H1 (cell line): ENCODE data around the gene SPSB3. TPM values are rescaled to one million over a fixed set of nuclear protein-coding genes. Genes with fewer than 3 reads are reported as not detected.

Source experiments
- CTCF ChIP-seq, 3 experiments: IDR thresholded peaks; 1 replicate in 2 of 3; 2 replicates in 1 of 3; pipeline versions ENCODE4 v1.5.1 to v1.6.1; 2011; ENCODE audit warnings: low read length in 3 of 3, mild to moderate bottlenecking in 3 of 3, inconsistent platforms in 2 of 3, low read depth in 1 of 3, moderate library complexity in 1 of 3; ENCODE audit not compliant: insufficient read depth in 1 of 3; ENCODE audit errors: control extremely low read depth in 1 of 3
- RAD21 ChIP-seq, 2 experiments: IDR thresholded peaks in 1 of 2; conservative IDR thresholded peaks in 1 of 2; 2 replicates each; pipeline ENCODE4 v1.6.1; 2011; ENCODE audit warnings: low read depth in 2 of 2, low read length in 2 of 2, improper control_type of control experiment in 1 of 2, inconsistent platforms in 1 of 2, mild to moderate bottlenecking in 1 of 2, moderate library complexity in 1 of 2
- polyA plus RNA-seq, 7 experiments: library from polyadenylated mRNA; depleted of rRNA in 3 of 7; stranded (reverse) in 5 of 7; unstranded in 2 of 7; fragments of >200 nt in 5 of 7; fragments of 200-250 nt in 2 of 7; gene quantifications; 1 replicate in 5 of 7; 2 replicates in 1 of 7; 4 replicates in 1 of 7; pipeline versions ENCODE4 v1.2.1 to v1.2.3, GENCODE V29; 2011 to 2013; ENCODE audit warnings: missing spikeins in 2 of 7, mixed read lengths in 2 of 7
- total RNA-seq: library from RNA; stranded (reverse); fragmentation: NEBNext Ultra II Directional; extraction: Animal tissue kit (Norgen Biotek cat#: 25700); gene quantifications from 2 replicates; pipeline ENCODE4 v1.2.1, GENCODE V29; 2021

The SPSB3 gene
- total and polyA plus RNA-seq, 2 of the 8 experiments (the other 6 are each of a cell fraction or from before 2014, with no cell fraction given), result 22.5 to 37.8 TPM

GRCh38 chr16:1745181-1745899, 37.0 kb downstream of the SPSB3 start (continued):
- TF ChIP-seq RAD21 (IDR thresholded peaks at IDR 0.05 in 1 of 2, conservative IDR thresholded peaks at IDR 0.05 in 1 of 2; ENCODE audit: low read depth in 2 of 2, low read length in 2 of 2) (no peak), CTCF (IDR thresholded peaks at IDR 0.05; ENCODE audit: control extremely low read depth in 1 of 3, insufficient read depth in 1 of 3, low read depth in 1 of 3, low read length in 3 of 3) (no peak)
- TF ChIP-seq, all 59 proteins: peak for 0
